ENCODE results near the gene GLIS1.

The GLIS1 gene

DNA sequence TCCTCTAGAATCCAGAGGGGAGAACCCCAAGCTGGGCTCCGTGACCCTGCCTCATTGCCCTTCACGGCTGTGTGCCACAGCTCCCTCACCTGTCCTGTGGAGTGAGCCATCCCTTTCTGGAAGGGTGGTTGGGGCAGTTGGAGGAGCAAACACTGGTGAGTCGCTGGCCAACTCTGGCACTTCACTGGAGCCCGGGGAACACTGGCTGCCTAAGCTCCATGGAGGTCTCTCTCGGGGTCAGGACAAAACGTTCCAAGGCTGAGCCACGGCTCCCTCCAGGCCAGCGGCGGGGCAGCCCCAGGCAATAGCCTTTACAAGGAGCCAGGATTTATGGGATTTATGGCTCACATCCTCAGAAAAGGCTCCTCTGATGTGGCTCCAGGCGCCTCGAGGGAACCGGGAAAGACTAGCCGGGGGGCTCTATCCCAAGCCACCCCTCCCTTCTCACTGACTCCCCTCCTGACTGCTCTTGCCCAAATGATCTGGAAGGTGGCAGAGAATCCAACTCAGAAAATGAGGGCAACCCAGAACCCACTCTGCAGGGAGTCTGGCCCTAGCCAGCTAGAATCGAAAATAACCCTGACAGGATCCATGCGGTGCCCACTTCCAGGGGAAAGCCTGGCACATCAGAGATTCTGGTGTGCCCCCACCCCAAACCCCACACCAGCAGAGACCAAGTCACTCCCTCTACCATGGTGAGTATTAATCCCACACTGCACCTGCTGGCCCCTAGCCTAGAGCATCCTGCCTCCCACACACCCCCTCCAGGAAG is 75.2 kb downstream of the GLIS1 start:
- no peaks in the 10 kb centered on the region for H3K4me1 Mint-ChIP-seq
- H3K27ac Mint-ChIP-seq = no peak overlapping the region
- no peaks in the 10 kb centered on the region for H3K27me3 Mint-ChIP-seq

DNA sequence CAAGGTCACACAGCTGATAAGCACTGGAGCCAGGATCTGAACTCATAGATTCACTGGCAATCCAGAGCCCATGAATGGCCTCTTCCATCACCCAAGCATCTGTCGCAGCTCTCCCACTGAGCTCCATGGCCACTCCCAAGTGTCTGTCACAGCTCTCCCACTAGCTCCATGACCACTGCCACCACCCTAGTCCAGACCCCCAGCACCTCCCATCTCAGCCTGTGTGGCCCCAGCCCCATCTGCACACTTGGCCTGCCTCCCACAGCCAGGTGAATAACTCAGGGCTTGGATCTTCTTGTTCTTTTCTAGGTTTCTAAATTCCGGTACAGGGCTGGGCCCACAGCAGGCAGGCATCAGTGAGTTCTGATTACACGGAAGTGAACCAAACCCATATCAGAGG is 76.0 kb downstream of the GLIS1 start:
- H3K9me3 Mint-ChIP-seq = no peaks in the 10 kb centered on the region
- ATAC-seq = no peak
- H3K4me1 Mint-ChIP-seq = no peaks in the 10 kb centered on the region
- peak overlapping the region; percentile 44 to 91 for H3K27ac Mint-ChIP-seq
- no peak for DNase-seq
- no peaks in the 10 kb centered on the region for H3K27me3 Mint-ChIP-seq
- no peak overlapping the region for H3K4me3 Mint-ChIP-seq

More for the DNA sequence above, 75.2 kb downstream of the GLIS1 start:
- no peak overlapping the region for H3K4me3 Mint-ChIP-seq
- ATAC-seq (no peak), DNase-seq (no peak)
- no peaks in the 10 kb centered on the region for H3K9me3 Mint-ChIP-seq

DNA sequence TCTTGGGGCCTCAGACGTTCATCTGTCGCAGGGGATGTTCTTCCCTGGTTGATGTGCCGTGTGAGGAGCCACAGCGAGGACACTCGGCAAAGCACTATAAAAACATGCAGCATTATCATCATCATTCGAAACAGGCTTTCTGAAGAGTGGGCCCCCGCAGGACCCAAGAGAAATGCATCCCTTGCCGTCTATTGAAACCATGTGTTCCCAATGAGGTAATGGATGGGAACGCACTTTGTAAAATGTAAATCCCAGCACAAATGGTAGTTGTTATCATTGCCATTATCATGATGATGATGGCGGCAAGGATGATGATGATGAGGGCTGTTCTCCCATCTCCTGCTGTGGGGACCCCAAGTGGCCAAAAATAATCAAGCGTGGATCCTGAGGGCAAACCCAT is 76.8 kb downstream of the GLIS1 start:
- H3K4me1 Mint-ChIP-seq = no peaks in the 10 kb centered on the region
- DNase-seq = no peak
- no peak overlapping the region for H3K4me3 Mint-ChIP-seq
- ATAC-seq = no peak
- H3K27ac Mint-ChIP-seq = no peak overlapping the region
- no peaks in the 10 kb centered on the region for H3K27me3 Mint-ChIP-seq
- no peaks in the 10 kb centered on the region for H3K9me3 Mint-ChIP-seq

DNA sequence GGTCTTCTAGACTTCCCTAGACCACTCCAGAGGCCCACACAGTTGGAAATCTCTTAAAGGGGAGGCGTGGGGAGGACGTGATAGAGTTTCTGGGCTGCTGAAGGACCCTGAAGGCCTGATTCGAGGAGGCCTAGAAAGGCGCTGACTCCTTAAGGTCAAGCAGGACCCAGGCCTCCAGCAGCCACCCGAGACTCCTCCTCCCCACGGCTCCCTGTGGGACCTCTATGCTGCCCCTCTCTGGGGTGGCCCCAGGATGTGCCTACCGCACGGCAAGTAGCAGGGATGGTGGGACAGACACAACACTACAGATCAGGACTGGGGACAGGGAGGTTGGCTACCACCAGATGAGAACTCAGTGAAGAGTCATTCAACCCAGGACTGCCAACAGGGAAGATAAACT is 77.5 kb downstream of the GLIS1 start:
- no peak overlapping the region for H3K27ac Mint-ChIP-seq
- ATAC-seq (no peak), DNase-seq (no peak)
- H3K27me3 Mint-ChIP-seq = peaks cover 4% of the 10 kb centered on the region
- H3K9me3 Mint-ChIP-seq = no peaks in the 10 kb centered on the region
- H3K4me3 Mint-ChIP-seq = no peak overlapping the region
- H3K4me1 Mint-ChIP-seq = no peaks in the 10 kb centered on the region

DNA sequence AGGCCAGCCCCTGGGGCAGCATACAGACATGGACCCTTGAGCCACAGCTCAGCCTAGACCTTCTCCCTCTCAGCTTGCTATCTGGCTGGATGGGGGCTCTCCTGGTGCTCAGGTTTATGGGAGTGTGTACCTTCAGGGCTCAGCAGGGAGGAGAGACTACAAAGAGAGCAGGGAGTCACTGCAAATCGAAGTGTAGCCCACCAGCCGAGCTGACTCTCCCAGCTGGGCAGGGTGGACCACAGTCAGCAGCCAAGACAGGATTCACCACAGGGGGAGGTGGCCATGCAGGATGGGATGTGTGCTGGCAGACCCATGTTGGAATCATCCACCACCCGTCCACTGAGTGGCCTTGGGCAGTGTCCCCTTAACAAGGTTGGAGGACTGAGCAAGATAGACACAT is 78.3 kb downstream of the GLIS1 start:
- ATAC-seq = no peak
- Mint-ChIP-seq H3K27me3 (peaks cover 12% of the 10 kb centered on the region), H3K4me1 (no peaks in the 10 kb centered on the region), H3K4me3 (no peak overlapping the region), H3K9me3 (no peaks in the 10 kb centered on the region), H3K27ac (no peak overlapping the region)
- no peak for DNase-seq

DNA sequence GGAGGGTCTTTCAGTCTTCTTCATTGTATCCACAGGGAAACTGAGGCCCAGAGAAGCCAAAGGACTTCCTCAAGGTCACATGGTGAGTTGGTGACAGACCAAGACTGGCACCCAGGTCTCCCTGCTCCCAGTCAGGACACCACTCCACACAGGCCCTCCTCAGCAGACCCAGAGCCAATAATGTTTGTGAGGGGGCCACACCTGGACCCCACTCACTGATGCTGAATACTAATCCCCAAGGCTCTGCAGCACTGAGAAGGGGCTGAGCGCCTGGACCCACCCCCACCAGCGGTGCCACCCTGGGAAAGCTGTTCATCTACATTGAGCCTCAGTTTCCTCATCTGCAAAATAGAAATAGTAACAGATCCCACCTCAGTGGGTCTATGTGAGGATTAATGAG is 79.5 kb downstream of the GLIS1 start:
- Mint-ChIP-seq H3K4me1 (no peaks in the 10 kb centered on the region), H3K4me3 (no peak overlapping the region), H3K27me3 (peaks cover 23% of the 10 kb centered on the region), H3K9me3 (no peaks in the 10 kb centered on the region), H3K27ac (no peak overlapping the region)
- no peak for ATAC-seq
- no peak for DNase-seq

DNA sequence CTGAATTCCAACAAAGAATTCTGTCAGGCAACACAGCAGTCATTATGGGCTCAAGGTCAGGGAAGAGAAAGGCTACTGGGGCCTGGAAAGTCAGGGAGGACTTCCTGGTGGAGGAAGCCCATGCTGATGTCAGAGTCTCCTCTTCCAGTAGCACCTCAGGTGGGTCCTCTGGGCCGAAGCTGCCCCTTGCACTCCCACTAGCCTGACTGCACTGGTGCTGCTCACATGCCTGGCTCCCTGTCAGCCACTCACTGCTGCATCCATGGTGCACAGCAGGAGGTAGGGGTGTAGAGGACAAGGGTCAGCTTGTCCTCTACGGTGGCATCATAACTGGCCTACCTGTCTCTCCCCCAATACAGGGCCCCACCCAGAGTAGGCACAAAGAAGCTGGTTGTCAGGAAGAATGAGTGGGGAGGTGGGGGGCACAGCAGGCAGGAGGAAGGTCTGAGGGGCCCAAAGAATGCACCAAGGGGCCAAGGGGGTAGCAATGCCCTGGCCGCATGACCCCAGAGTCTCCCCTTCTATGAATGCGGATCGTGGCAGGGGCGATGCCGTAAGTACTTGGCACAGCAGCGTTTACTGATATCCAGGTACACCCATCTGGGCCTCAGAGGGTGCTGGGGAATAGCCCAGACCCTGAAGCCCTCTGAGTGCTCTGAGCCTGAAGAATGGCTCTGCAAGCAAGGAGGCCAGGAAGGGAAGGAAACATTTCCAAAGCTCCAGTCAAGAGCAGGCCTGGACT is 80.3 kb downstream of the GLIS1 start:
- Mint-ChIP-seq H3K4me1 (no peaks in the 10 kb centered on the region), H3K27me3 (peaks cover 28% of the 10 kb centered on the region), H3K9me3 (no peaks in the 10 kb centered on the region), H3K4me3 (no peak overlapping the region), H3K27ac (no peak overlapping the region)
- no peak for ATAC-seq
- no peak for DNase-seq

DNA sequence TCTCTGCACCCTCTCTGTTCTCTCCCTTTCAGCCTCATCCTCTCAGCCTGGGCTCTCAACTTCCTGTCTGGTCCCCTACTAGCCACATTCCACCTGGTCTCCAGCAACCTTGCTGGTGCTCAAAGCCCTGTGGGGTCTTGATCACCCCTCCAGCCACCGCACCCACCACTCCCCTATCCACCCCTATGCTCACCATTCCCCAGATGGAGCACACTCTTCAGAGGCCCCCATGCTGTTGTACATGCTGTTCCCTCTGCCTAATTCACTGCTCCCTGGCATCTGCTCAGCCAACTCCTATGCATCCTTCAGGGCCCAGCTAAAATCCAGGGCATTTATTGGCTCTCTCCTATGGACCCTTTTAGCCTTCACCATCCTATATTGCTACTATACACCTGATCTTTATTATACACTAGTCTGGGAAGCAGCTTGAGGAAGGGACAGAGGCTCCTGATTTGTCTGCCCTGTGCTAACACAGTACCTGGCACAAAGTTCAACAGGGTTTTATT is 81.0 kb downstream of the GLIS1 start:
- ATAC-seq (no peak), DNase-seq (no peak)
- Mint-ChIP-seq H3K4me1 (no peaks in the 10 kb centered on the region), H3K4me3 (no peak overlapping the region), H3K27me3 (peaks cover 28% of the 10 kb centered on the region), H3K27ac (no peak overlapping the region), H3K9me3 (no peaks in the 10 kb centered on the region)

DNA sequence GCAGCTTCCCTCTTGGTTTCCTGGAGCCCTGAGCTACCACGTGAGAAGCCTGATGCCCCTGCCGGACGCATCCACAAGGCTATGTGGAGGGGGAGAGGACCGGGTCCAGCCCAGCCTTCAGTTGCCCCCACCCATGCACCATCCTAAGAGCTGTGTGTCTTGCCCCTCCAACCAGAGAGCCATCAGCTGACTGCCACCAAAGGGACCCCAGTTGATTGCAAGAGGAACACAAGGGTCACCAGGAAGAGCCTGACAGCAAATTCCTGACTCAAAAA is 81.5 kb downstream of the GLIS1 start:
- Mint-ChIP-seq H3K4me3 (no peak overlapping the region), H3K4me1 (no peaks in the 10 kb centered on the region), H3K9me3 (no peaks in the 10 kb centered on the region), H3K27ac (no peak overlapping the region), H3K27me3 (peaks cover 28% of the 10 kb centered on the region)
- DNase-seq (no peak), ATAC-seq (no peak)

DNA sequence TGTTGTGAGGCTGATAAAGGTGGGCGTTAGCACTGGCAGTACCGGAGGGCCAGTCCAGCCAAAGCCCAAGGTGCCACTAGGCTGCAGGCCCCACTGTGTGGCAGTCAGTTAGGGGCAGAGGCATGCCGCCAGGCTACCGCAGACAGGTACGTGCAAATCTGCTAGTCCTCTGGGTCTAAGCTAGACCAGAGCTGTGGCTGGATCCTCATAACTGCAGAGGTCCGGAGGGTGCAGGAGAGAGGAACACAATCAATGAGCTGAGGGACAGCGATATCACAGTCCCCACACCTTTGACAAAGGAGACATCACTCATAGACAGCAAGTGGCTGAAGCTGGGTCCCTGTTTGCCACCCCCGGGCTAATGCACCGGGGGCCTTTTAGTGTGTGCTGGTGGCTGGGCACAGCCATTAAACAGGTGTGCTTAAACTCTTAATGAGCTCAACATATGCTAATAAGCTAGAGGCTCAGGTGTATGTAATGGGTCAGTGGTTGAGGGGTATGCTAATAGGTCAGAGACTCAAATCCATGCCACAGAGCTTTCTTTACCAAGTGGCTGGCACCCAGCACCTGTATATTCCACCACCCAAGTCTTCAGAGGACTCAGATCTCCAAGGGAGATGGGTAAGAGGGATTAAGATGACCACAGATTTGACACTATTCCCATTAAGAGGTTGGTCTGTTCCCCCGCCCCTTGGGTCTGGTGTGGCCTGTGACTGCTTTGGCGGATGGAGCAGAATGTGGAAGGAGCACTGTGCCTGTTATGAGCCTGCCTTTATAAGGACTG is 82.0 kb downstream of the GLIS1 start:
- H3K4me3 Mint-ChIP-seq = no peak overlapping the region

DNA sequence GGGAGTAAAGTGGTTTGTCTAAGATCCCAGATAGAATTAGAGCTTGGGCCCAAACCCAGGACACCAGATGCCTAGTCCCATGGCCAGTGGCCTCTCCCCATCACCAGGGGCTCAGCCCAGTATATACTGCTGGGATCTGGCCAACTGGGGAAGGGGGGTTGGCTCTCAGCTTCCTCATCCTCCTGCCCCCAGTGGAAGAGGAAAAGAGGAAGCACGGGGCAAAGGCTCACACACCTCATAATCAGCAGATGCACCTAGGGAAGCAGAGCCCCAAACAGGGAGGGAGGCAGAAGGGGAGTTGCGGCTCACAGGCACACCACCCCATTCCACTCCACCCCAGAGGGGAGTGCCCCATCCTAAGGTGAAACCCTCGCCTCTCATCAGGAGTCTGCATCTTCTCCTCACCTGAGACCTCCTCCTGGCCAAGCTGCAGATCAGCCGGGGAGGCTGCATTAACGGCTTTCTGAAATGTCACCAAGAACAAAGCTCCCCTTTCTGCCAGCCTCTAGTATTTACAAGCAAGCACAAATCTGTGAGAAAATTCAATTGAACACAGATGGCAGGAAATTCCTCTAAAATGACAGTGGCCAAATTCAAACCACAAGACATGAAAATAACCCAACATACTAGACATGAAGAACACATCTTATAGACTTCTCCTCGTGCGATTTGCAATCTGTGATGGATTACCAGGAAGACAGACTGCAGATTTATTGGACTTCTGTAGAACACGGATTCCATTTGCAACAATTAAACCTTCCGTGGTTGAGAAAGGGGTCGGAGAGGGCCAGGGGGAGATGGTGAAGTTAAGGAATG is 82.8 kb downstream of the GLIS1 start:
- ATAC-seq = no peak
- no peaks in the 10 kb centered on the region for H3K4me1 Mint-ChIP-seq
- no peak overlapping the region for H3K4me3 Mint-ChIP-seq
- no peak for DNase-seq
- peaks cover 28% of the 10 kb centered on the region for H3K27me3 Mint-ChIP-seq
- H3K27ac Mint-ChIP-seq = no peak overlapping the region
- H3K9me3 Mint-ChIP-seq = no peaks in the 10 kb centered on the region

More for the DNA sequence above, 82.0 kb downstream of the GLIS1 start:
- ATAC-seq (no peak), DNase-seq (no peak)
- Mint-ChIP-seq H3K27ac (no peak overlapping the region), H3K9me3 (no peaks in the 10 kb centered on the region), H3K4me1 (no peaks in the 10 kb centered on the region), H3K27me3 (peaks cover 28% of the 10 kb centered on the region)

DNA sequence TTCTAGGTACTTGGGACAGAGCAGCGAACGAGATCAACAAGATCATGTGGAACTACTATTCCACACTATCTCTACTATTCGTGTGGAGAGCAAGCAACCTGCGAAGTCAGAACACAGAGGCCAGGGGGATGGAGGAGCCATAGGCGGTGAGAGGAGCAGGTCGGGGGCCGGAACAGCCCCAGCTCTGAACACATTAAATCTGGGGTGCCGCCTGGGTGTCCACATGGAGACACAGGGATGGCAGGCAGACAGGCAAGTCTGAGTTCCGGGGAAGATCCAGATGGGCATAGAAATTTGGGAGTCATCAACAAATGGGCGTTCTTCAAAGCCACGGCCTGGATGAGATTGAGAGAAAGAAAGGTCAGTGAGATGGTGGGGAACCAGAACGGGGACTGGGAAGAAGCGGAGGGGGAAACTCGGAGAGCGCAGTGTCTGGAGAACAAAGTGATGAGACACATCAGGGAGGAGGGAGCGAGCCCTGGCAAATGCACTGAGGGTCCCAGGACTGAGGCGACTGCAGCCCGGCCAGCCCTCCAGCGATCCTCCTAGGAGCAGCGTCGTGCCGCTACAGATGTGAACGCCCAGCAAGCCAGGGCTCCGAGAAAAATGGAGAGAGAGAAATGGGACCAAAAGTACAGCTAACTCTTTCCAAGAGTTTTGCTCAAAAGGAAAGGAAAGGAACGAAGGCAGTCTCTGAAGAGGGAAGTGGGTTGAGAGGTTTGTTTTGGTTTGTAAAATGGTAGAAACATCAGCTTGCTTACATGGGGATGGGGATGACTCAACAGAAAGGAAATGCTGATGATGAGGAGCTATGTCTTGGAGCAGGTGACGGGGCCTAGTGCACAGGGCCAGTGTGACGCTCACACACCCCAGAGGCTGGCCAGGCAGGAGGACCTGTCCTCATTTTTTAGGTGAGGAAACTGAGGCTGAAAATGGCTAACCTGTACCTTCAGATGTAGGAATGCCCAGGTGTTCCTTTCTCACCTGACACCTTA is 84.5 kb downstream of the GLIS1 start:
- Mint-ChIP-seq H3K27me3 (peaks cover 28% of the 10 kb centered on the region), H3K9me3 (no peaks in the 10 kb centered on the region), H3K27ac (no peak overlapping the region), H3K4me3 (no peak overlapping the region), H3K4me1 (no peaks in the 10 kb centered on the region)
- ATAC-seq (no peak), DNase-seq (no peak)

DNA sequence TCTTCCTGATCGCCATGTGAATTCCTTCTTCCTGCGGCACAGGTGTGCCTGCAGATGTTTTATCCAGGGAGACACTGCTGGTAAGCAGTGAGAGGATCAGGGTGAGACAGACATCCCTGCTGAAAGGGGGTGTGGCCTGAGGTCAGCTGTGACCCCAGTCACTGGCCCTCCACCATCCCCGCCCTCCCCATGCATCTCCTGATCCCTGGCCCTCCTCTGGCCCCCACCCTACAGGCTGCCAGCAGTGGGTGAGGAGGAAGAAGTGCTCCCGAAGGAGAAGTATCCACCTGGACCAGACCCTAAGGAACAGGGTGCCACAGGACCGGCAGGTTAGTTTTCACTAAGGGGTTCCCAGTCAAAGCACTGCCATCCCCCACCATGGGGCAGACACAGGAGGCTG is 85.3 kb downstream of the GLIS1 start:
- Mint-ChIP-seq H3K4me3 (no peak overlapping the region), H3K27me3 (peaks cover 28% of the 10 kb centered on the region), H3K9me3 (no peaks in the 10 kb centered on the region), H3K27ac (no peak overlapping the region), H3K4me1 (no peaks in the 10 kb centered on the region)
- ATAC-seq = peak; percentile 6
- no peak for DNase-seq

DNA sequence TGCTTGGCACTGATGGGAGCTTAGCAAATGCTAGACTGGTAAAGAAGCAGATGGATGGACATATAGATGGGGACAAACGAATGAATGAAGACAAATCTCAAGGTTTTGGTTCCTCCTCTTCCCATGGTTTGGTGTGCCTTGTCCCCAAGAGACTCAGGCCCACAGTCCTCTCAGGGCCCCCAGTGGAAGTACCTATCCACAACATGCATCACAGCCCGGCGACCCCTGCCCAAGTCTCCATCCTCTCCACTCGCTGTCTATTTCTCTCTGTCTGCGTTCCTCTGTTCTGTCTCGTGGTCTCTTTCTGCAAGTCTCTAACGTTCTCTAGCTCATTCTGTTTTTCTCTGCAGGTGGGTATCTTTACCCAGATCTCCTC is 85.8 kb downstream of the GLIS1 start:
- DNase-seq (no peak), ATAC-seq (no peak)
- Mint-ChIP-seq H3K9me3 (no peaks in the 10 kb centered on the region), H3K27ac (no peak overlapping the region), H3K4me1 (no peaks in the 10 kb centered on the region), H3K27me3 (peaks cover 28% of the 10 kb centered on the region), H3K4me3 (no peak overlapping the region)

All from stimulated activated naive CD8-positive, alpha-beta T cell treated with anti-CD3 and anti-CD28 coated beads, Interleukin-15, amount 100 ng/mL, for 72 hours (primary cell).